ENCODE results near the gene ITM2C. TPM values are rescaled to one million over a fixed set of nuclear protein-coding genes. Genes with fewer than 3 reads are reported as not detected.

The ITM2C gene
- total and polyA plus RNA-seq, 2 of the 13 experiments (the other 11 are each of a cell fraction or from before 2014, with no cell fraction given) = 70.5 to 270 TPM

DNA sequence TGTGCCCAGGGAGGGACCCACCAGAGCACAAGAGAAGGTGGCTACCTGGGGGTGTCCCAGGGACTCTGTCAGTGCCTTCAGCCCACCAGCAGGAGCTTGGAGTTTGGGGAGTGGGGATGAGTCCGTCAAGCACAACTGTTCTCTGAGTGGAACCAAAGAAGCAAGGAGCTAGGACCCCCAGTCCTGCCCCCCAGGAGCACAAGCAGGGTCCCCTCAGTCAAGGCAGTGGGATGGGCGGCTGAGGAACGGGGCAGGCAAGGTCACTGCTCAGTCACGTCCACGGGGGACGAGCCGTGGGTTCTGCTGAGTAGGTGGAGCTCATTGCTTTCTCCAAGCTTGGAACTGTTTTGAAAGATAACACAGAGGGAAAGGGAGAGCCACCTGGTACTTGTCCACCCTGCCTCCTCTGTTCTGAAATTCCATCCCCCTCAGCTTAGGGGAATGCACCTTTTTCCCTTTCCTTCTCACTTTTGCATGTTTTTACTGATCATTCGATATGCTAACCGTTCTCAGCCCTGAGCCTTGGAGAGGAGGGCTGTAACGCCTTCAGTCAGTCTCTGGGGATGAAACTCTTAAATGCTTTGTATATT, 14.0 kb downstream of the ITM2C start:
- Histone ChIP-seq H3K79me2 (ENCODE audit: insufficient read depth, low read length) (no peaks in the 10 kb centered on the region), H3K4me2 (ENCODE audit: low read depth, low read length) (no peak overlapping the region), H3K4me1 (ENCODE audit: insufficient read depth, low read length) (no peaks in the 10 kb centered on the region), H4K20me1 (ENCODE audit: insufficient read depth, low read length) (no peaks in the 10 kb centered on the region; the same call in 1 of the 2 replicates), H3K9me3 (ENCODE audit: low read length) (no peaks in the 10 kb centered on the region), H2AFZ (ENCODE audit: low read length) (no peak overlapping the region), H3K36me3 (replicated peaks in 1 of 2; ENCODE audit: control insufficient read depth in 1 of 2, insufficient read depth in 2 of 2, low read length in 2 of 2) (peaks cover 12 to 30% of the 10 kb centered on the region in 2 experiments; a peak in 3 of 5 replicates), H3K9ac (ENCODE audit: insufficient read depth, low read depth, low read length) (no peak overlapping the region), H3K4me3 (replicated peaks in 1 of 3; ENCODE audit: insufficient read depth in 1 of 3, low read depth in 2 of 3, low read length in 3 of 3) (no peak overlapping the region), H3K27ac (ENCODE audit: extremely low read length, insufficient read depth, low read length) (no peak overlapping the region), H3K27me3 (ENCODE audit: control insufficient read depth in 1 of 2, insufficient read depth in 2 of 2, low read length in 2 of 2) (no peaks in the 10 kb centered on the region)
- DNase-seq (ENCODE audit: low spot score) = no peak
- in situ Hi-C loops (cut with HindIII; ENCODE audit: extremely low pct_ligation_motif_present, low pct_unique_long_range_greater_than_20kb) (no loop called here), intact Hi-C loops (cut with micrococcal nuclease; ENCODE audit: unreplicated experiment) (no loop called here)
- ChIA-PET CTCF (ENCODE audit: low intra/inter-chr PET ratio, low total read pairs) (no interaction called here), POLR2A (no interaction called here)
- 93% methylated on average over 10 of the region's 10 CpGs for WGBS (ENCODE audit: low lambda C conversion rate)
- FAIRE-seq = no peak
- TSS peak; percentile 82 for BruUV-seq (replicated peaks)
- no peak for ATAC-seq
- TF ChIP-seq ATF7 (IDR thresholded peaks at IDR 0.05) (no peak), ATF7 (CRISPR knock-in tag; IDR thresholded peaks at IDR 0.05) (no peak), ZNF33B (CRISPR knock-in tag; IDR thresholded peaks at IDR 0.05) (no peak), SIX4 (CRISPR knock-in tag; IDR thresholded peaks at IDR 0.05) (no peak), SAP130 (CRISPR knock-in tag; IDR thresholded peaks at IDR 0.05; ENCODE audit: low read depth) (no peak), ZNF329 (CRISPR knock-in tag; IDR thresholded peaks at IDR 0.05; ENCODE audit: low read depth) (no peak), NR2C2 (CRISPR knock-in tag; IDR thresholded peaks at IDR 0.05; ENCODE audit: borderline replicate concordance) (no peak), PHF21A (CRISPR knock-in tag; IDR thresholded peaks at IDR 0.05) (no peak), ETV6 (CRISPR knock-in tag; conservative IDR thresholded peaks at IDR 0.05) (no peak), SCMH1 (CRISPR knock-in tag; IDR thresholded peaks at IDR 0.05; ENCODE audit: borderline replicate concordance) (no peak)
- TF ChIP-seq, protein P1, sequence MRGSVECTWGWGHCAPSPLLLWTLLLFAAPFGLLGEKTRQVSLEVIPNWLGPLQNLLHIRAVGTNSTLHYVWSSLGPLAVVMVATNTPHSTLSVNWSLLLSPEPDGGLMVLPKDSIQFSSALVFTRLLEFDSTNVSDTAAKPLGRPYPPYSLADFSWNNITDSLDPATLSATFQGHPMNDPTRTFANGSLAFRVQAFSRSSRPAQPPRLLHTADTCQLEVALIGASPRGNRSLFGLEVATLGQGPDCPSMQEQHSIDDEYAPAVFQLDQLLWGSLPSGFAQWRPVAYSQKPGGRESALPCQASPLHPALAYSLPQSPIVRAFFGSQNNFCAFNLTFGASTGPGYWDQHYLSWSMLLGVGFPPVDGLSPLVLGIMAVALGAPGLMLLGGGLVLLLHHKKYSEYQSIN (CRISPR knock-in tag; IDR thresholded peaks at IDR 0.05; ENCODE audit: borderline replicate concordance) = no peak
- TF ChIP-seq, protein P2, sequence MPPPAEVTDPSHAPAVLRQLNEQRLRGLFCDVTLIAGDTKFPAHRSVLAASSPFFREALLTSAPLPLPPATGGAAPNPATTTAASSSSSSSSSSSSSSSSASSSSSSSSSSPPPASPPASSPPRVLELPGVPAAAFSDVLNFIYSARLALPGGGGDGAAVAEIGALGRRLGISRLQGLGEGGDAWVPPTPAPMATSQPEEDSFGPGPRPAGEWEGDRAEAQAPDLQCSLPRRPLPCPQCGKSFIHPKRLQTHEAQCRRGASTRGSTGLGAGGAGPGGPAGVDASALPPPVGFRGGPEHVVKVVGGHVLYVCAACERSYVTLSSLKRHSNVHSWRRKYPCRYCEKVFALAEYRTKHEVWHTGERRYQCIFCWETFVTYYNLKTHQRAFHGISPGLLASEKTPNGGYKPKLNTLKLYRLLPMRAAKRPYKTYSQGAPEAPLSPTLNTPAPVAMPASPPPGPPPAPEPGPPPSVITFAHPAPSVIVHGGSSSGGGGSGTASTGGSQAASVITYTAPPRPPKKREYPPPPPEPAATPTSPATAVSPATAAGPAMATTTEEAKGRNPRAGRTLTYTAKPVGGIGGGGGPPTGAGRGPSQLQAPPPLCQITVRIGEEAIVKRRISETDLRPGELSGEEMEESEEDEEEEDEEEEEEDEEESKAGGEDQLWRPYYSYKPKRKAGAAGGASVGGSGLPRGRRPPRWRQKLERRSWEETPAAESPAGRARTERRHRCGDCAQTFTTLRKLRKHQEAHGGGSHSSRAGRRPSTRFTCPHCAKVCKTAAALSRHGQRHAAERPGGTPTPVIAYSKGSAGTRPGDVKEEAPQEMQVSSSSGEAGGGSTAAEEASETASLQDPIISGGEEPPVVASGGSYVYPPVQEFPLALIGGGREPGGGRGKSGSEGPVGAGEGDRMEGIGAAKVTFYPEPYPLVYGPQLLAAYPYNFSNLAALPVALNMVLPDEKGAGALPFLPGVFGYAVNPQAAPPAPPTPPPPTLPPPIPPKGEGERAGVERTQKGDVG (CRISPR knock-in tag; IDR thresholded peaks at IDR 0.05; ENCODE audit: borderline replicate concordance) = no peak
- TF ChIP-seq, protein P3, sequence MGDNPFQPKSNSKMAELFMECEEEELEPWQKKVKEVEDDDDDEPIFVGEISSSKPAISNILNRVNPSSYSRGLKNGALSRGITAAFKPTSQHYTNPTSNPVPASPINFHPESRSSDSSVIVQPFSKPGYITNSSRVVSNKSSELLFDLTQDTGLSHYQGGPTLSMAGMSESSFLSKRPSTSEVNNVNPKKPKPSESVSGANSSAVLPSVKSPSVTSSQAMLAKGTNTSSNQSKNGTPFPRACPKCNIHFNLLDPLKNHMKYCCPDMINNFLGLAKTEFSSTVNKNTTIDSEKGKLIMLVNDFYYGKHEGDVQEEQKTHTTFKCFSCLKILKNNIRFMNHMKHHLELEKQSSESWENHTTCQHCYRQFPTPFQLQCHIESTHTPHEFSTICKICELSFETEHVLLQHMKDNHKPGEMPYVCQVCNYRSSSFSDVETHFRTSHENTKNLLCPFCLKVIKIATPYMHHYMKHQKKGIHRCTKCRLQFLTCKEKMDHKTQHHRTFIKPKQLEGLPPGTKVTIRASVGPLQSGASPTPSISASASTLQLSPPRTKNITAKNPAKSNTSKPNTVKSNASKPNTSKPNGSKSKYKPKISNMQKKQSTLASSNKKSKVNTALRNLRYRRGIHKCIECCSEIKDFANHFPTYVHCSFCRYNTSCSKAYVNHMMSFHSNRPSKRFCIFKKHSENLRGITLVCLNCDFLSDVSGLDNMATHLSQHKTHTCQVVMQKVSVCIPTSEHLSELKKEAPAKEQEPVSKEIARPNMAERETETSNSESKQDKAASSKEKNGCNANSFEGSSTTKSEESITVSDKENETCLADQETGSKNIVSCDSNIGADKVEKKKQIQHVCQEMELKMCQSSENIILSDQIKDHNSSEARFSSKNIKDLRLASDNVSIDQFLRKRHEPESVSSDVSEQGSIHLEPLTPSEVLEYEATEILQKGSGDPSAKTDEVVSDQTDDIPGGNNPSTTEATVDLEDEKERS (CRISPR knock-in tag; IDR thresholded peaks at IDR 0.05) = no peak
- TF ChIP-seq, protein P4, sequence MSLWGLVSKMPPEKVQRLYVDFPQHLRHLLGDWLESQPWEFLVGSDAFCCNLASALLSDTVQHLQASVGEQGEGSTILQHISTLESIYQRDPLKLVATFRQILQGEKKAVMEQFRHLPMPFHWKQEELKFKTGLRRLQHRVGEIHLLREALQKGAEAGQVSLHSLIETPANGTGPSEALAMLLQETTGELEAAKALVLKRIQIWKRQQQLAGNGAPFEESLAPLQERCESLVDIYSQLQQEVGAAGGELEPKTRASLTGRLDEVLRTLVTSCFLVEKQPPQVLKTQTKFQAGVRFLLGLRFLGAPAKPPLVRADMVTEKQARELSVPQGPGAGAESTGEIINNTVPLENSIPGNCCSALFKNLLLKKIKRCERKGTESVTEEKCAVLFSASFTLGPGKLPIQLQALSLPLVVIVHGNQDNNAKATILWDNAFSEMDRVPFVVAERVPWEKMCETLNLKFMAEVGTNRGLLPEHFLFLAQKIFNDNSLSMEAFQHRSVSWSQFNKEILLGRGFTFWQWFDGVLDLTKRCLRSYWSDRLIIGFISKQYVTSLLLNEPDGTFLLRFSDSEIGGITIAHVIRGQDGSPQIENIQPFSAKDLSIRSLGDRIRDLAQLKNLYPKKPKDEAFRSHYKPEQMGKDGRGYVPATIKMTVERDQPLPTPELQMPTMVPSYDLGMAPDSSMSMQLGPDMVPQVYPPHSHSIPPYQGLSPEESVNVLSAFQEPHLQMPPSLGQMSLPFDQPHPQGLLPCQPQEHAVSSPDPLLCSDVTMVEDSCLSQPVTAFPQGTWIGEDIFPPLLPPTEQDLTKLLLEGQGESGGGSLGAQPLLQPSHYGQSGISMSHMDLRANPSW (CRISPR knock-in tag; IDR thresholded peaks at IDR 0.05; ENCODE audit: borderline replicate concordance) = no peak
